Neuronal stem cell (in vitro differentiated cells): ENCODE data around the gene PLPP7.
"Not testable (repeated sequence)": the region's sequence is repeated elsewhere in the genome, so short reads cannot be mapped to it uniquely, and the experiment has no call there.

ENCODE experiments used
- DNase-seq: peaks from one replicate; pipeline ENCODE4 v3.0.0-alpha.2; 2013; ENCODE audit warnings: low spot score
- H2AFZ ChIP-seq: one replicate; pipeline ENCODE4 v1.6.1; 2013; ENCODE audit warnings: mild to moderate bottlenecking, low read length, inconsistent platforms
- H2AK5ac ChIP-seq: 2 replicates; pipeline ENCODE4 v1.6.1; 2013; ENCODE audit warnings: low read depth, mild to moderate bottlenecking, inconsistent platforms, low read length, moderate library complexity, mixed read lengths
- H2BK120ac ChIP-seq: 2 replicates; pipeline ENCODE4 v1.6.1; 2013; ENCODE audit warnings: low read depth, mild to moderate bottlenecking, inconsistent platforms, low read length, moderate library complexity, mixed read lengths
- H2BK12ac ChIP-seq: one replicate; pipeline ENCODE4 v1.6.1; 2013; ENCODE audit warnings: low read length, inconsistent platforms
- H2BK15ac ChIP-seq: 2 replicates; pipeline ENCODE4 v1.6.1; 2013; ENCODE audit warnings: mild to moderate bottlenecking, low read length, inconsistent platforms, mixed read lengths
- H2BK5ac ChIP-seq: one replicate; pipeline ENCODE4 v1.6.1; 2013; ENCODE audit warnings: inconsistent platforms, mild to moderate bottlenecking, low read length, moderate library complexity
- H3K14ac ChIP-seq: one replicate; pipeline ENCODE4 v1.6.1; 2013; ENCODE audit warnings: low read length, inconsistent platforms
- H3K18ac ChIP-seq: 2 replicates; pipeline ENCODE4 v1.6.1; 2013; ENCODE audit warnings: low read length, inconsistent platforms
- H3K23ac ChIP-seq: 2 replicates; pipeline ENCODE4 v1.6.1; 2013; ENCODE audit warnings: low read depth, mild to moderate bottlenecking, mixed read lengths, low read length, inconsistent platforms; ENCODE audit not compliant: poor library complexity
- H3K27ac ChIP-seq: replicated peaks from 3 replicates; pipeline ENCODE4 v1.5.1; 2013; ENCODE audit warnings: low read length, inconsistent platforms
- H3K27me3 ChIP-seq, 3 experiments: 2 replicates each; pipeline ENCODE4 v1.6.1; 2013; ENCODE audit warnings: low read length in 3 of 3, mild to moderate bottlenecking in 2 of 3, inconsistent platforms in 1 of 3, low read depth in 1 of 3, mixed read lengths in 1 of 3, moderate library complexity in 1 of 3; ENCODE audit not compliant: control insufficient read depth in 3 of 3, insufficient read depth in 3 of 3
- H3K36me3 ChIP-seq, 2 donors: replicated peaks in 1 of 2; 2 replicates each; pipeline ENCODE4 v1.6.1; 2013; ENCODE audit warnings: low read length in 2 of 2; ENCODE audit not compliant: control insufficient read depth in 2 of 2, insufficient read depth in 2 of 2
- H3K4ac ChIP-seq: 2 replicates; pipeline ENCODE4 v1.6.1; 2013; ENCODE audit warnings: inconsistent platforms, mild to moderate bottlenecking, low read length, moderate library complexity
- H3K4me1 ChIP-seq, 2 donors: 1 replicate in 1 of 2; 2 replicates in 1 of 2; pipeline ENCODE4 v1.6.1; 2013; ENCODE audit warnings: low read length in 2 of 2, low read depth in 1 of 2; ENCODE audit not compliant: control insufficient read depth in 2 of 2, insufficient read depth in 1 of 2
- H3K4me2 ChIP-seq: one replicate; pipeline ENCODE4 v1.6.1; 2013; ENCODE audit warnings: mild to moderate bottlenecking, low read length, inconsistent platforms; ENCODE audit not compliant: insufficient read depth, poor library complexity, severe bottlenecking
- H3K4me3 ChIP-seq, 2 donors: 2 replicates each; pipeline ENCODE4 v1.5.1; 2013; ENCODE audit warnings: low read length in 2 of 2, mild to moderate bottlenecking in 2 of 2, inconsistent platforms in 1 of 2, moderate library complexity in 1 of 2
- H3K79me1 ChIP-seq: one replicate; pipeline ENCODE4 v1.6.1; 2013; ENCODE audit warnings: low read depth, mild to moderate bottlenecking, inconsistent platforms, low read length, moderate library complexity
- H3K9ac ChIP-seq: one replicate; pipeline ENCODE4 v1.6.1; 2013; ENCODE audit warnings: mild to moderate bottlenecking, low read depth, low read length, inconsistent platforms; ENCODE audit not compliant: poor library complexity
- H3K9me3 ChIP-seq, 2 donors: replicated peaks in 1 of 2; 2 replicates each; pipeline versions ENCODE3 to v1.6.1; 2013; ENCODE audit warnings: low read length in 2 of 2, mild to moderate bottlenecking in 2 of 2, inconsistent platforms in 1 of 2, low read depth in 1 of 2, mixed read lengths in 1 of 2, moderate library complexity in 1 of 2; ENCODE audit not compliant: control insufficient read depth in 2 of 2, insufficient read depth in 1 of 2
- H4K8ac ChIP-seq: one replicate; pipeline ENCODE4 v1.6.1; 2013; ENCODE audit warnings: low read depth, mild to moderate bottlenecking, inconsistent platforms, low read length, moderate library complexity
- H4K91ac ChIP-seq: one replicate; pipeline ENCODE4 v1.6.1; 2013; ENCODE audit warnings: low read length, low read depth, mild to moderate bottlenecking, inconsistent platforms; ENCODE audit not compliant: poor library complexity
- WGBS, 2 donors: extraction: QIAGEN DNeasy Blood & Tissue Kit; methylation state at CpG; one replicate each; pipeline ENCODE4 v1.1.7; 2013; ENCODE audit warnings: missing lambda C conversion rate in 2 of 2, mixed read lengths in 1 of 2; ENCODE audit not compliant: insufficient read length in 2 of 2, insufficient replicate concordance in 1 of 2; ENCODE audit errors: extremely low coverage in 2 of 2; 5-methylcytosine and 5-hydroxymethylcytosine counted together

Gene PLPP7

DNA sequence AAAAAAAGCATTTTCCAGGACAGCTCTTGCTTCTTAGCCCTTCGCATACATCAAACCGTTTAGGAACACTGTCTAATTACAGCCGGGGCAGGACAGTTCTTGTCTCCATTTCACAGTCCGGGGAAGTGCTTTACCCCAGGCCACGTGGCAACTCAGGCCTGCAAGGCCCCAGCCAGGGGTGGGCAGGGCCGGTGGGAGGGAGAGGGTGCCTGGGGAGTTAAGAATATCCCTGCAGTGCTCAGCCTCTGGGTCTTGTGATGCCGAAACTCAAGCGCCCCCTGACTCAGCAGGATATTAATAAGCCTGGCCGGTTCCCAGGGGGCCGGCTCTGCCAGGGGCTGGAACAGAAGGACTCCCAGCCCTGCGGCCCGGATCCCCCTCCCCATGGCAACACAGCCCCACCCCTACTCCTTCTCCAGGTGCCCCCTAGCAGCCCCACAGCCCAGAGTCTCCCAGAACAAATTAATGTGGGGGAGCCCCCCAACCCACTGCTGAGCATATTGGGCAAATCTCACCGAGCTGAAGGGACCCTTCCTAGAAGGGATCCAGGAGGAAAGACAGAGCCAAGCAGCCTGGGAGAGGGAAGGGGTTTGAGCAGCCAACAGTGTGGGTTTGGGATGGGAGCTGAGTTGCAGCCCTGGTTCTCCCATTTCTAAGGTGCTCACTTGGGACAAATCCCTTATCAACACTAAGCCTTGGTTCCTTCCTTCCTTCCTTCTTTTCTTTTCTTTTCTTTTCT, 45.3 kb downstream of the PLPP7 start:
- no peak overlapping the region for H3K9ac ChIP-seq
- no CpG with 5 or more reads among the region's 13 CpGs for WGBS, 2 donors
- H3K14ac ChIP-seq, result no peak overlapping the region
- no peak overlapping the region for H4K91ac ChIP-seq
- H3K36me3 ChIP-seq, result no peaks in the 10 kb centered on the region
- peak overlapping the region; percentile 15 for H3K27ac ChIP-seq
- H2AK5ac ChIP-seq, result peak overlapping the region; percentile 13
- H3K4me3 ChIP-seq, result no peak overlapping the region
- DNase-seq, result no peak
- H3K4me1 ChIP-seq, result peaks cover 11 to 14% of the 10 kb centered on the region in 2 donors
- no peaks in the 10 kb centered on the region for H3K79me1 ChIP-seq
- no peak overlapping the region for H3K4me2 ChIP-seq
- no peak overlapping the region for H2BK15ac ChIP-seq
- H3K18ac ChIP-seq, result peak overlapping the region; percentile 35
- no peak overlapping the region for H2BK120ac ChIP-seq
- H4K8ac ChIP-seq, result no peak overlapping the region
- H2BK5ac ChIP-seq, result no peak overlapping the region
- H2AFZ ChIP-seq, result peak overlapping the region; percentile 92
- no peaks in the 10 kb centered on the region for H3K9me3 ChIP-seq
- H3K23ac ChIP-seq, result no peak overlapping the region
- no peaks in the 10 kb centered on the region for H3K27me3 ChIP-seq
- H2BK12ac ChIP-seq, result no peak overlapping the region
- H3K4ac ChIP-seq, result no peak overlapping the region

DNA sequence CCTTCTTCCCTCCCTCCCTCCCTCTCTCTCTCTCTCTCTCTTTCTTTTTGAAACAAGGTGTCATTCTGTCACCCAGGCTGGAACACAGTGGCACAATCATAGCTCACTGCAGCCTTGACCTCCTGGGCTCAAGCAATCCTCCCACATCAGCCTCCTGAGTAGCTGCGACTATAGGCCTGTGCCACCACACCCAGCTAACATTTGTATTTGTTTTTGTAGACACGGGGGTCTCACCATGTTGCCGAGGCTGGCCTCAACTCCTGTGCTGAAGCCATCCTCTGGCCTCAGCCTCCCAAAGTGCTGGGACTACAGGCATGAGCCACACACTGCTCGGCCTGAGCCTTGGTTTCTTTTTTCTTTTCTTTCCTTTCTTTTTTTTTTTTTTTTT, 45.8 kb downstream of the PLPP7 start:
- no peak overlapping the region for H3K14ac ChIP-seq
- no peak overlapping the region for H3K4me3 ChIP-seq
- peak overlapping the region; percentile 92 for H2AFZ ChIP-seq
- H3K23ac ChIP-seq, result no peak overlapping the region
- H4K8ac ChIP-seq, result no peak overlapping the region
- no peak overlapping the region for H3K9ac ChIP-seq
- H3K27me3 ChIP-seq, result no peaks in the 10 kb centered on the region
- no peak overlapping the region for H4K91ac ChIP-seq
- no peak overlapping the region for H3K4me2 ChIP-seq
- H3K9me3 ChIP-seq, result no peaks in the 10 kb centered on the region
- H3K4me1 ChIP-seq, result peaks cover 11 to 12% of the 10 kb centered on the region in 2 donors
- no peak overlapping the region for H3K18ac ChIP-seq
- no peak overlapping the region for H3K27ac ChIP-seq
- no peaks in the 10 kb centered on the region for H3K36me3 ChIP-seq
- H3K79me1 ChIP-seq, result no peaks in the 10 kb centered on the region
- H2BK12ac ChIP-seq, result no peak overlapping the region
- no peak overlapping the region for H2BK5ac ChIP-seq
- no CpG with 5 or more reads among the region's 4 CpGs for WGBS, 2 donors
- H3K4ac ChIP-seq, result no peak overlapping the region
- H2BK15ac ChIP-seq, result no peak overlapping the region
- no peak for DNase-seq
- no peak overlapping the region for H2AK5ac ChIP-seq
- no peak overlapping the region for H2BK120ac ChIP-seq

DNA sequence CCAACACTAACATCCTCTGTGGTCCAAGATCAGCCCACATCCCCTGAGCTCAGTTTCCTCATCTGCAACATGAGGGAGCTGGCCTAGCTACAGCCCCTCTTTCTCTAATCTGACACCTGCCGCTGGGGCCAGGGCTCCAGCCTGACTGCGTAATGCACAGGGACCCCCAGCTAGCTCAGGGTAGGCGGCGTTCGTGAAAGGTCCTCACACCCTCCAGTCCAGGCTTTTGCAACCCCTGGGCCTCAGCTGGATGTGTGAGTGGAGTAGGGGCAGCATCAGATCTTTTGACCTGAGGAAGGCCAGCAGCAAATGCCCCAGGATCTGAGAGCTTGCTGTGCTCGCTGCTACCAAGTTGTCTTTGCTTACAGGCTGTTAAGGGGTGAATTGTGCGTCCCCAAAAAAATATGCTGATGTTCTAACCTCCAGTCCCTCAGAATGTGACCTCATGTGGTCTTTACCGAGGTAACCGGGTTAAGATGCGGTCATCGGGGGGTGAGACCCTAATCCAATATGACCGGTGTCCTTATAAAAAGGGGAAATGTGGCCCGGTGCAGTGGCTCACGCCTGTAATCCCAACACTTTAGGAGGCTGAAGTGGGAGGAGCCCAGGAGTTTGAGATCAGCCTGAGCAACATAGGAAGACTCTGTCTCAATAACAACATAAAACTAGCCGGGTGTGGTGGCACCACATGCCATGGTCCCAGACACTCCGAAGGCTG, 47.8 kb downstream of the PLPP7 start:
- Histone ChIP-seq H3K14ac (no peak overlapping the region), H2AFZ (peak overlapping the region; percentile 68), H2BK15ac (no peak overlapping the region), H3K4me1 (peaks cover 3 to 6% of the 10 kb centered on the region in 2 donors), H3K18ac (no peak overlapping the region), H3K27me3 (no peaks in the 10 kb centered on the region), H4K8ac (no peak overlapping the region), H3K23ac (no peak overlapping the region), H3K36me3 (no peaks in the 10 kb centered on the region), H2AK5ac (peak overlapping the region; percentile 47), H3K27ac (no peak overlapping the region), H3K4ac (no peak overlapping the region), H4K91ac (no peak overlapping the region), H2BK120ac (peak overlapping the region; percentile 32), H2BK5ac (no peak overlapping the region), H3K4me2 (no peak overlapping the region), H3K4me3 (no peak overlapping the region), H2BK12ac (peak overlapping the region; percentile 50), H3K79me1 (no peaks in the 10 kb centered on the region), H3K9ac (no peak overlapping the region), H3K9me3 (no peaks in the 10 kb centered on the region)
- WGBS, 2 donors, result no CpG with 5 or more reads among the region's 16 CpGs
- DNase-seq, result no peak

DNA sequence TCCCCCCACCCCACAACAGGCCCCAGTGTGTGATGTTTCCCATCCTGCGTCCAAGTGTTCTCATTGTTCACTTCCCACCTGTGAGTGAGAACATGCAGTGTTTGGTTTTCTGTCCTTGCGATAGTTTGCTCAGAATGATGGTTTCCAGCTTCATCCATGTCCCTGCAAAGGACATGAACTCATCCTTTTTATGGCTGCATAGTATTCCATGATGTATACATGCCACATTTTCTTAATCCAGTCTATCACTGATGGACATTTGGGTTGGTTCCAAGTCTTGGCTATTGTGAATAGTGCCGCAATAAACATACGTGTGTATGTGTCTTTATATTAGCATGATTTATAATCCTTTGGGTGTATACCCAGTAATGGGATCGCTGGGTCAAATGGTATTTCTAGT, 49.7 kb downstream of the PLPP7 start:
- not testable (repeated sequence) for H3K36me3 ChIP-seq, H3K23ac ChIP-seq, H3K27me3 ChIP-seq, H2AFZ ChIP-seq, H3K79me1 ChIP-seq, H3K4me1 ChIP-seq, H3K27ac ChIP-seq, H4K8ac ChIP-seq, H3K14ac ChIP-seq, H3K4me2 ChIP-seq, H2BK5ac ChIP-seq, H2BK120ac ChIP-seq, H4K91ac ChIP-seq, H3K18ac ChIP-seq, H3K9me3 ChIP-seq, DNase-seq, H2AK5ac ChIP-seq, H3K4ac ChIP-seq, H3K9ac ChIP-seq, H2BK15ac ChIP-seq, H3K4me3 ChIP-seq, H2BK12ac ChIP-seq
- no CpG with 5 or more reads among the region's 5 CpGs for WGBS, 2 donors
